Measurements from ENCODE around the gene NKX1-2.
A peak's percentile ranks its signal among the peaks of the same experiment; 100 is the strongest.

NKX1-2 gene

DNA sequence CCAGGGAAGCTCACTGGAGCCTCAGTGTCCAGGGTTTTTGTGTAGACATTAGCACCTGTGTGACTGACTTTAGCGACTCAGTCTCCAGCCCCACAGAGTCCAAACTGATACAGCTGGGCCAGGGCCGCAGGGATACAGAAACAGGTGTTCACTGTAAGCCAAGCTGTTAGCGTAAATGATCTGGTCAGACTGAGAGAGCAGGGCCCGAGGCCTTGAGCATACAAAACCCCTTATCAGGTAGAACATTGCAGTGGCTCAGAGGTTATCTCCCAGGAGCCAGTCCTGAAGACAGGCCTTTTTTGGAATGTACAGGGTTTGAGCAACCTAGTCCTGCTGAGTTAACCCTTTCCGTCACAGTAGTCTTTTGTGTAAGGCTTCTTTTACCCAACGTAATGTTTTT lies 36.8 kb upstream of the NKX1-2 start:
- Histone ChIP-seq H3K4me1 (ENCODE audit: insufficient read depth, low read length) (peaks cover 4% of the 10 kb centered on the region; the same call in 1 of the 2 replicates), H3K4me3 (ENCODE audit: low read length) (no peak overlapping the region), H3K9ac (ENCODE audit: low read depth, low read length) (no peak overlapping the region), H3K36me3 (ENCODE audit: insufficient read depth, low read depth, low read length) (peaks cover 30% of the 10 kb centered on the region), H3K27ac (ENCODE audit: low read length) (no peak overlapping the region), H3K9me3 (ENCODE audit: insufficient read depth, low read depth, low read length) (peaks cover 7% of the 10 kb centered on the region; the same call in 1 of the 2 replicates), H3K27me3 (ENCODE audit: insufficient read depth, low read length) (no peaks in the 10 kb centered on the region)

DNA sequence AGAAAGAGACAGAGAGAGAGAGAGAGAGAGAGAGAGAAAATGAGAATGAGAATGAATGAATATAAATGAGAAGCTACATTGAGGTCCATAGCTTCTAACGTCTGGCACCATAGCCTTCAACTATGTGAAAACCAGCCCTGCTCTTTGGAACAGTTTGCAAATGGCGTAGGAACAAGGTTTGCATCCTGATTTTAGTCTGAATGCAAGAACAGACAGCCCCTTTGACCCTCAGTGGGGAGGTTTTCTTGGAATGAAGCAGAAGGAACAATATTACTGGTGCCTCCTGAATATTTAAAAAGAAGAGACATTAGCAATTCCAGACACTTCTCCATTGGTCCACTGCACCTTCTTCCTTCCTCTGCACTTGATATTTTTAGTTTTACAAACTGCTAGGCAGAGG lies 34.8 kb upstream of the NKX1-2 start:
- Histone ChIP-seq H3K9me3 (ENCODE audit: insufficient read depth, low read depth, low read length) (peaks cover 7% of the 10 kb centered on the region; the same call in 1 of the 2 replicates), H3K27me3 (ENCODE audit: insufficient read depth, low read length) (no peaks in the 10 kb centered on the region), H3K36me3 (ENCODE audit: insufficient read depth, low read depth, low read length) (peaks cover 20% of the 10 kb centered on the region), H3K4me3 (ENCODE audit: low read length) (no peak overlapping the region), H3K27ac (ENCODE audit: low read length) (no peak overlapping the region), H3K4me1 (ENCODE audit: insufficient read depth, low read length) (peaks cover 18% of the 10 kb centered on the region; the same call in 1 of the 2 replicates), H3K9ac (ENCODE audit: low read depth, low read length) (no peak overlapping the region)

DNA sequence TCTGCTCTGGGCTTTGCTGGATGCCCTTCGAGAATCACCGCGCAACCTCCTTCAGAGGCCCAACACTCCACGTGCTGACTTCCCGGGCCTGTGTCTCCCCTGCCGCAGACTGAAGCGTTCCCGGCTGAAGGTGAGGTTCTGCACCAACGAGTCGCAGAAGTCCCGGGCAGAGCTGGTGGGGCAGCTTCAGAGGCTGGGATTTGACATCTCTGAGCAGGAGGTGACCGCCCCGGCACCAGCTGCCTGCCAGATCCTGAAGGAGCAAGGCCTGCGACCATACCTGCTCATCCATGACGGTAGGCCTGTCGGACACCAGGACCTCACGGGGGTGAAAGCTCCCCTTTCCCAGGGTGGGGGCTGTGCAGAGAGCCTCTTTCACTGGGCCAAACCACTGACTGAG lies 34.2 kb upstream of the NKX1-2 start:
- H3K9ac ChIP-seq (ENCODE audit: low read depth, low read length) = no peak overlapping the region
- H3K36me3 ChIP-seq (ENCODE audit: insufficient read depth, low read depth, low read length) = peaks cover 18% of the 10 kb centered on the region
- peaks cover 7% of the 10 kb centered on the region; the same call in 1 of the 2 replicates for H3K9me3 ChIP-seq (ENCODE audit: insufficient read depth, low read depth, low read length)
- H3K4me3 ChIP-seq (ENCODE audit: low read length) = no peak overlapping the region
- no peaks in the 10 kb centered on the region for H3K27me3 ChIP-seq (ENCODE audit: insufficient read depth, low read length)
- H3K27ac ChIP-seq (ENCODE audit: low read length) = no peak overlapping the region
- peaks cover 18% of the 10 kb centered on the region; the same call in 1 of the 2 replicates for H3K4me1 ChIP-seq (ENCODE audit: insufficient read depth, low read length)

DNA sequence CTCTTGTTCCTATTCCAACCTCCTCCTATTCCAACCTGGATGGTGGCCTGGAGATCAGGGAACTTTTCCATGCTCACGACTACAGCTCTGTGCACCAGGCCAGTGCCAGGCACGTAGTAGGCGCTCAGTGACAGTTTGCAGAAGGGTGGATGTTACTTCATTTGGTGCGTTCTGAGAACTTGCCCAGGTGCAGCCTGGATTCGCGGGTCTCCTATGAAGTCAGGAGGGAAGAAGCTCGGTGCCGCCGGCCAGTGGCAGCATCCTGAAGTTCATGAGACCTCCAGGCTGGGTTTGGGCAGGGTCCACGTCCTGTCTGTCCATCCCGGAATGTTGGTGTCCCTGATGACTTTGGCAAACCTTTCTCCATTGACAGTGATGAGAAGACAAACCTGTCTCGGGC lies 33.0 kb upstream of the NKX1-2 start:
- Histone ChIP-seq H3K36me3 (ENCODE audit: insufficient read depth, low read depth, low read length) (peaks cover 10% of the 10 kb centered on the region), H3K27ac (ENCODE audit: low read length) (no peak overlapping the region), H3K9ac (ENCODE audit: low read depth, low read length) (no peak overlapping the region)

DNA sequence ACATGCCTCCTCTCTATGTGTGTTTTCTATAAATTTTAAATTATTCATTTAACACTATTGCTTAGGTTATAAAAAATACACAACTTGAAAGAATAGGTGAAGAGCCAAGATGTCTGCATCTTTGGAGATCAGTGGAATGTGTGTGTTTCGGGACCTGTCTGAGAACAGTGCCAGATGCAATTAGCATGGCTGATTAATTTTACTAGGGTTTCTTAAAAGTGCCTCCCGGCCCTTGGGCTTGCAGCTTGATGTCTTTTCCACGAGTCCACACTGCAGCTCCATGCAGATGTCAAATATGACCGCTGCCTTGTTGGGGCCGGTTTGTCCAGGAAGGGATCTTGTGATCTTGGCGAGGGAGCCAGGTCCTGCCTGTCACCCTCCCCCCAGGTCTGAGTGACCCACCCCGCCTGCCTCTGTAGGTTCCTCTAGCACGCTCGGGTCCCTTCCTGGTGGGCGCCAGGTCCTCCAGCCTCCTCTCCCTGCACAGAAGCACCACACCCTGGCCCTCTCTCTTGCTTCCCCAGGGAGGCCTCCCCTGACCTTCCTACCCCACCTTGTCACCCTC lies 32.5 kb upstream of the NKX1-2 start:
- Histone ChIP-seq H3K4me1 (ENCODE audit: insufficient read depth, low read length) (peaks cover 21% of the 10 kb centered on the region; the same call in 1 of the 2 replicates), H3K4me3 (ENCODE audit: low read length) (no peak overlapping the region), H3K9ac (ENCODE audit: low read depth, low read length) (no peak overlapping the region), H3K36me3 (ENCODE audit: insufficient read depth, low read depth, low read length) (peaks cover 10% of the 10 kb centered on the region), H3K27me3 (ENCODE audit: insufficient read depth, low read length) (no peaks in the 10 kb centered on the region), H3K27ac (ENCODE audit: low read length) (no peak overlapping the region), H3K9me3 (ENCODE audit: insufficient read depth, low read depth, low read length) (peaks cover 7% of the 10 kb centered on the region; the same call in 1 of the 2 replicates)

More for the DNA sequence above, 33.0 kb upstream of the NKX1-2 start:
- Histone ChIP-seq H3K9me3 (ENCODE audit: insufficient read depth, low read depth, low read length) (peaks cover 7% of the 10 kb centered on the region; the same call in 1 of the 2 replicates), H3K4me1 (ENCODE audit: insufficient read depth, low read length) (peaks cover 18% of the 10 kb centered on the region; the same call in 1 of the 2 replicates), H3K27me3 (ENCODE audit: insufficient read depth, low read length) (no peaks in the 10 kb centered on the region), H3K4me3 (ENCODE audit: low read length) (no peak overlapping the region)

DNA sequence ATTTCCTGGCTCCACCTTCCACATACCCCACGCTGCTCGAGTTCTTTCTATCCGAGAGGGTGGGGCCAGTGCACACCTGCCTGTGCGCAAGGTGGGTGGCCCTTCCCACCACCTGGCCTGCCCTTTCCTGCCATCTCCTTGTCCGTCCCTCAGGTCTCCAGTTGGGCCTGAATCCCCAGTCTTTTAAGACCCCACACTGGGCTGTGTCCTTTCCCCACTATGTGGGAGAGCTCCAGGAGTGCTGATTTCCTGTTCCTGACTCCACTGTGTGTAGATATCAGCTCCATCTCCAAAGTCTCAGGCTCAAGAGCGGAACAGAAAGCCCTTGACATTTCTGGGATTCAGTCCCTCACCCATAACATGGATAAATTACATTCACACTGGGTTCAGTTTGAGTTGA lies 31.9 kb upstream of the NKX1-2 start:
- no peak overlapping the region for H3K9ac ChIP-seq (ENCODE audit: low read depth, low read length)
- H3K27me3 ChIP-seq (ENCODE audit: insufficient read depth, low read length) = no peaks in the 10 kb centered on the region
- H3K9me3 ChIP-seq (ENCODE audit: insufficient read depth, low read depth, low read length) = 0 out of 2 replicates have a peak, but pooled peaks cover 4% of the 10 kb centered on the region
- no peak overlapping the region for H3K4me3 ChIP-seq (ENCODE audit: low read length)
- no peak overlapping the region for H3K27ac ChIP-seq (ENCODE audit: low read length)
- peaks cover 7% of the 10 kb centered on the region for H3K36me3 ChIP-seq (ENCODE audit: insufficient read depth, low read depth, low read length)
- peaks cover 24% of the 10 kb centered on the region; the same call in 1 of the 2 replicates for H3K4me1 ChIP-seq (ENCODE audit: insufficient read depth, low read length)

DNA sequence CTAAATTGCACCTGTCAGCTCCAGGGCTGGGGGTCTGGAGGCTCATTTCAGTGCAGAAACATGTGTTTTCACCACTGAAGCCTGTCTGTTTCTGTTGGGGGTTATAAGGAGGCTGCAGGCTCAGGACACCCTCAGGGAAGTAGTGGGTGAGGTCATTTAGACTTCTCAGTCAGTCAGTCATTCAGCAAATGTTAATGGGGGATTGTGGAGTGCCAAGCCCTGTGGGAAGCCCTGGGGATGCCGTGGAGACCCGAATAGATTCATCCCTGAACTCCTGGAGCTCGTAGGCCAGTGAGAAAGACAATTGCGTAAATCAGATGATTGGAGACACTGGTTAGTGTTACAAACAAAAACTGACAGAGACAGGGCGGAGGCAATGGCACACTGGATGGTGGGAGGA lies 31.0 kb upstream of the NKX1-2 start:
- no peak overlapping the region for H3K9ac ChIP-seq (ENCODE audit: low read depth, low read length)
- H3K9me3 ChIP-seq (ENCODE audit: insufficient read depth, low read depth, low read length) = no peaks in the 10 kb centered on the region
- peaks cover 2% of the 10 kb centered on the region; the same call in 1 of the 2 replicates for H3K36me3 ChIP-seq (ENCODE audit: insufficient read depth, low read depth, low read length)
- H3K4me3 ChIP-seq (ENCODE audit: low read length) = no peak overlapping the region
- H3K27ac ChIP-seq (ENCODE audit: low read length) = no peak overlapping the region
- H3K4me1 ChIP-seq (ENCODE audit: insufficient read depth, low read length) = peaks cover 24% of the 10 kb centered on the region; the same call in 1 of the 2 replicates
- H3K27me3 ChIP-seq (ENCODE audit: insufficient read depth, low read length) = no peaks in the 10 kb centered on the region

DNA sequence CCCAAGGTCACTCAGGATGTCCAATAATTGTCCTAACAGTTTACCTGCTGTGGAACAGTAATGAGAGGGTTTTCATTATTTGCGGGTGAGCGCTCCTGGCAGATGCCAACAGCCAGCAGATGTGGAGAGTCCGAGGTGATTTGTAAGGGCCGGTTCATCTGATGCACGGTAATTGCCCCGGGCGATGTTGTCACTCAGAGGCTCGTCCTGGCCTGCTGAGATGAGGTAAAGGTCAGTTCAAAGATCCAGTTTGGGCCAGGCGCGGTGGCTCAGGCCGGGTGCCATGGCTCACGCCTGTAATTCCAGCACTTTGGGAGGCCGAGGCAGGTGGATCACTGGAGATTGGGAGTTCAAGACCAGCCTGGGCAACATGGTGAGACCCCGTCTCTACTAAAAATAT lies 28.7 kb upstream of the NKX1-2 start:
- Histone ChIP-seq H3K27me3 (ENCODE audit: insufficient read depth, low read length) (no peaks in the 10 kb centered on the region), H3K36me3 (ENCODE audit: insufficient read depth, low read depth, low read length) (no peaks in the 10 kb centered on the region), H3K4me3 (ENCODE audit: low read length) (no peak overlapping the region), H3K9ac (ENCODE audit: low read depth, low read length) (no peak overlapping the region), H3K27ac (ENCODE audit: low read length) (no peak overlapping the region), H3K4me1 (ENCODE audit: insufficient read depth, low read length) (peaks cover 24% of the 10 kb centered on the region; the same call in 1 of the 2 replicates), H3K9me3 (ENCODE audit: insufficient read depth, low read depth, low read length) (no peaks in the 10 kb centered on the region)

DNA sequence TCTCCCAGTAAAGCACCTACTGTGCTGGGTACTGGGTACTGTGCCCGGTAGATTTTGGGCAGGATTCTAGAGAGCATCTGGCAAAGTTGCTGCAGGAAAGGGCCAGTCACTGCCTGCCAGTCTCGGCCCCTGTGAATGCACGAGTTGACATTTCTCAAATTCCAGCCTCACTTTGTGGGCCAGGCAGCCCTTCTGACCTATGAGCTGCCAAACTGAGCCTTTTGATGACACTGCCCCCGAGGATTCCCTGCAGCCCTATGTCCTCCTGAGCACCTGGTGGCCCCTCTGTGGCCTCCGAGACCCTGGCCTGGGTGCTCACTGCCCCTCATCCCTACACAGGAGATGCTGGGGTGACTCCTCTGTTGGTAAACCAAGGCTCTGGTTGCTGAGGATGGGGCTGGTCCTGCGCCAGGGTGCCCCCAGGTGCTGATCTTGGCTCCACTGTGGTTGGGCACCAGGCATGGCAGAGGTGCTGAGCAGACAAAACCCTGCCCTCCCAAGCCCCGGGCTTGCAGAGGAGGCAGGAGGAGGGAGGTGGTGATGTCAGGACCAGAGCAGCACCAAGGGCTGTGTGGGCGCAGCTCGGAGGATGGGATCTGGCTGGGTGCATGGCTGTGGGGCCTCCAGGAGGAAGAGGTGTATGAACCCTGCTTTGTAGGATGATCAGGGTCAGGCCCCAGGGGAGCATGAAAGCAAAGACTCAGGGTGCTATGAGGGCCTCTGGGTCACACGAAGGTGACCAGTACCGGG lies 28.0 kb upstream of the NKX1-2 start:
- Histone ChIP-seq H3K27me3 (ENCODE audit: insufficient read depth, low read length) (no peaks in the 10 kb centered on the region), H3K9me3 (ENCODE audit: insufficient read depth, low read depth, low read length) (no peaks in the 10 kb centered on the region), H3K36me3 (ENCODE audit: insufficient read depth, low read depth, low read length) (no peaks in the 10 kb centered on the region), H3K9ac (ENCODE audit: low read depth, low read length) (no peak overlapping the region), H3K27ac (ENCODE audit: low read length) (peak overlapping the region; percentile 24), H3K4me1 (ENCODE audit: insufficient read depth, low read length) (peaks cover 24% of the 10 kb centered on the region; the same call in 1 of the 2 replicates), H3K4me3 (ENCODE audit: low read length) (no peak overlapping the region)

DNA sequence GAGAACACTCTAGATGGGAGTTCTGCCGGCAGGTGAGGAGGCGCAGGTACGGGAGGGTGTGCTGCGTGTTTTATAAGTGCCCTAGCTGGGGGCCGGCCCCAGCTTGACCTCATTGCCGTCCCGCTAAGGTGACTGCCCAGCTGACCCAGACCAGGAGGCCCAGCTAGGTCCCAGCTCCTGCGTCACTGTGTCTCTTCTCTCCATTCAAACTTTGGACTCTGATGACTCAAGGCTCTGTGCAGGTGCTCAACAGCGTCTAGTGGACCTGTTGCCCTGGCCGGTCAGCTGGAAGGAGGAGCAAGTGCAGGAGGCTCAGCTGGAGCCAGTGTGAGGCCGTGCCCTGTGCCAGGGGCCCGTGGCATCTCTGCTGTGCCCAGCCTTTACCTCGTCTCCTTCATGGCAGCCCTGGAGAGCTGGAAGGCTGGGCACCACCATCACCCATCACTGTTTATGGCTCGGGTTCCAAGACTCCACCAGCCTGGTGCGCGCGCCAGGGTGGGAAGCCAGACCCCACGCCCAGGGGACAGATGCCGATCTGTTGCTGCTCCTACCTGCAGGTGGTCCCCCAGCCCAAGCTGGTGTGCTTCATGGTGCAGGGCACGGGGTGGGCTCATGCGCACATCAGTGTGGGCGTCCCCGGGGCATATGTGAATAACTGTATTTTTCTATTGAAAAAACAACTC lies 26.3 kb upstream of the NKX1-2 start:
- H3K4me3 ChIP-seq (ENCODE audit: low read length) = no peak overlapping the region
- no peaks in the 10 kb centered on the region for H3K9me3 ChIP-seq (ENCODE audit: insufficient read depth, low read depth, low read length)
- no peaks in the 10 kb centered on the region for H3K36me3 ChIP-seq (ENCODE audit: insufficient read depth, low read depth, low read length)
- peaks cover 15% of the 10 kb centered on the region; the same call in 1 of the 2 replicates for H3K4me1 ChIP-seq (ENCODE audit: insufficient read depth, low read length)
- no peak overlapping the region for H3K27ac ChIP-seq (ENCODE audit: low read length)
- no peaks in the 10 kb centered on the region for H3K27me3 ChIP-seq (ENCODE audit: insufficient read depth, low read length)
- no peak overlapping the region for H3K9ac ChIP-seq (ENCODE audit: low read depth, low read length)

DNA sequence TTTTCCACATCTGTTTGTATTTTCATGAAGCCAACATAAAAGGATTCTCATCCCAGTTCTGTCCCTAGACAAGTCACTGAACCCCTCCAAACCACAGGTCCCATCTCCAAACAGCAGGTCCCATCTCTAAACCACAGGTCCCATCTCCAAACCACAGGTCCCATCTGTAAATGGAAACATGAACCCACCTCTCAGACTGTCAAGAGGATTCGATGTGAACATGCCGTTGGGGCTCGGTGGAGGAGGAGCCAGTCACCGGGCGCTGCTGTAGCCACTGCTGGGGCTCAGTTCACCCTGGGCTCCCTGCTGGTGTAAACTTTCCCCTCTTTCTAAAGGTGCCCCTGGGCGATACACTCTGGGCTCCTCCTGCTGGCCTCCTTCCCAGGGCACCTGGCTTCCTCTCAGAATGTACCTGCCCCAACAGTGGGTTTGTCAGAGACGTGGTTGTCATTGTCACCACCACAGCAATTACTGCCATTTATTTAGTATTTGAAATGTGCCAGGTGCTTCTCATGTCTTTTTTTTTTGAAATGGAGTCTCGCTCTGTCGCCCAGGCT lies 24.8 kb upstream of the NKX1-2 start:
- no peaks in the 10 kb centered on the region for H3K27me3 ChIP-seq (ENCODE audit: insufficient read depth, low read length)
- no peaks in the 10 kb centered on the region for H3K36me3 ChIP-seq (ENCODE audit: insufficient read depth, low read depth, low read length)
- H3K4me3 ChIP-seq (ENCODE audit: low read length) = no peak overlapping the region
- H3K9me3 ChIP-seq (ENCODE audit: insufficient read depth, low read depth, low read length) = no peaks in the 10 kb centered on the region
- peaks cover 19% of the 10 kb centered on the region for H3K4me1 ChIP-seq (ENCODE audit: insufficient read depth, low read length)
- no peak overlapping the region for H3K27ac ChIP-seq (ENCODE audit: low read length)
- H3K9ac ChIP-seq (ENCODE audit: low read depth, low read length) = no peak overlapping the region
